HG02938 (cell line): Measurements from ENCODE around the gene PTRH2.
A peak's percentile ranks its signal among the peaks of the same experiment; 100 is the strongest.
"Not testable (repeated sequence)": the region's sequence is repeated elsewhere in the genome, so short reads cannot be mapped to it uniquely, and the experiment has no call there.

Experiments
- ATAC-seq: cut with Tn5 transposase; IDR thresholded peaks from one replicate; pipeline ENCODE4 v1.9.1; 2021; ENCODE audit warnings: mild to moderate bottlenecking, moderate library complexity; ENCODE audit not compliant: unreplicated experiment

The PTRH2 gene

GRCh38 chr17:59707149-59707970 is at the start of gene PTRH2, which contains the start of gene VMP1:
Gene PTRH2 (minus strand): TSS chr17:59707430. CDS start chr17:59697978, 9,452 bp downstream.
Gene VMP1 (plus strand): TSS chr17:59707654. CDS start chr17:59731447, 23,793 bp downstream.
- ATAC-seq, result peak; percentile 95

GRCh38 chr17:59756236-59756818 is 49.1 kb upstream of the PTRH2 start:
- ATAC-seq, result no peak

- not testable (repeated sequence) for ATAC-seq
Observed at GRCh38 chr17:59755069-59755468, 47.8 kb upstream of the PTRH2 start.

GRCh38 chr17:59754552-59754951 is 47.3 kb upstream of the PTRH2 start:
- no peak for ATAC-seq

- peak; percentile 54 for ATAC-seq
Observed at GRCh38 chr17:59753522-59754467, 46.6 kb upstream of the PTRH2 start.

GRCh38 chr17:59752922-59753321 is 45.7 kb upstream of the PTRH2 start:
- no peak for ATAC-seq

- ATAC-seq, result no peak
Observed at GRCh38 chr17:59752446-59752845, 45.2 kb upstream of the PTRH2 start.

GRCh38 chr17:59751955-59752413 is 44.8 kb upstream of the PTRH2 start:
- peak; percentile 54 for ATAC-seq

GRCh38 chr17:59748591-59748990 is 41.4 kb upstream of the PTRH2 start:
- no peak for ATAC-seq

GRCh38 chr17:59746849-59747445 is 39.7 kb upstream of the PTRH2 start:
- ATAC-seq, result no peak

GRCh38 chr17:59745040-59745439 is 37.8 kb upstream of the PTRH2 start:
- ATAC-seq, result no peak

GRCh38 chr17:59743842-59744241 is 36.6 kb upstream of the PTRH2 start:
- ATAC-seq, result no peak

- ATAC-seq, result no peak
Observed at GRCh38 chr17:59737324-59737723, 30.1 kb upstream of the PTRH2 start.

- ATAC-seq, result no peak
Observed at GRCh38 chr17:59734226-59734625, 27.0 kb upstream of the PTRH2 start.

- ATAC-seq, result no peak
Observed at GRCh38 chr17:59733697-59734096, 26.5 kb upstream of the PTRH2 start.

- no peak for ATAC-seq
Observed at GRCh38 chr17:59730268-59730834, 23.1 kb upstream of the PTRH2 start.

- ATAC-seq, result no peak
Observed at GRCh38 chr17:59727817-59728533, 20.7 kb upstream of the PTRH2 start.

GRCh38 chr17:59725691-59726090 is 18.5 kb upstream of the PTRH2 start:
- no peak for ATAC-seq

- no peak for ATAC-seq
Observed at GRCh38 chr17:59723607-59724006, 16.4 kb upstream of the PTRH2 start.

- no peak for ATAC-seq
Observed at GRCh38 chr17:59723041-59723440, 15.8 kb upstream of the PTRH2 start.
